RPMI7951 (cell line): ENCODE results near the gene UPK3A. TPM values are rescaled to one million over a fixed set of nuclear protein-coding genes. Genes with fewer than 3 reads are reported as not detected.
"Not testable (repeated sequence)": the region's sequence is repeated elsewhere in the genome, so short reads cannot be mapped to it uniquely, and the experiment has no call there.

Experiments
- DNase-seq: peaks from one replicate; pipeline ENCODE4 v3.0.0-alpha.2; 2012; ENCODE audit warnings: low read depth
- total RNA-seq: library from RNA; depleted of rRNA; stranded (reverse); fragments of >200 nt; shearing (Covaris generic); gene quantifications from 2 replicates; pipeline ENCODE4 v1.2.3, GENCODE V29; 2014

The UPK3A gene
- total RNA-seq, 1 experiment from 2014 or later: not detected

GRCh38 chr22:45281010-45281409 lies 3.7 kb upstream of the UPK3A start:
- DNase-seq: no peak

GRCh38 chr22:45285263-45286058 lies 712 bp downstream of the UPK3A start:
- DNase-seq: no peak

GRCh38 chr22:45286854-45287551 lies 2.3 kb downstream of the UPK3A start:
- DNase-seq: no peak

- DNase-seq: peak; percentile 71
These were observed 5.7 kb downstream of the UPK3A start for GRCh38 chr22:45290410-45290936.

- DNase-seq: no peak
These were observed 6.5 kb downstream of the UPK3A start for GRCh38 chr22:45291061-45291930.

- DNase-seq: no peak
These were observed 7.2 kb downstream of the UPK3A start for GRCh38 chr22:45291931-45292290.

- DNase-seq: no peak
These were observed 8.1 kb downstream of the UPK3A start for GRCh38 chr22:45292731-45293442.

- DNase-seq: no peak
These were observed 9.3 kb downstream of the UPK3A start for GRCh38 chr22:45294030-45294429.

GRCh38 chr22:45295004-45295403 lies 10.3 kb downstream of the UPK3A start:
- not testable (repeated sequence) for DNase-seq

GRCh38 chr22:45295492-45295891 lies 10.7 kb downstream of the UPK3A start:
- no peak for DNase-seq

- DNase-seq: no peak
These were observed 12.0 kb downstream of the UPK3A start for GRCh38 chr22:45296628-45297297.

GRCh38 chr22:45298934-45299505 lies 14.3 kb downstream of the UPK3A start:
- no peak for DNase-seq

- no peak for DNase-seq
These were observed 18.0 kb downstream of the UPK3A start for GRCh38 chr22:45302751-45303150.

GRCh38 chr22:45303181-45303580 lies 18.4 kb downstream of the UPK3A start:
- DNase-seq: no peak

- peak; percentile 27 for DNase-seq
These were observed 20.2 kb downstream of the UPK3A start for GRCh38 chr22:45304971-45305370.

- no peak for DNase-seq
These were observed 20.8 kb downstream of the UPK3A start for GRCh38 chr22:45305456-45306075.

- no peak for DNase-seq
These were observed 21.4 kb downstream of the UPK3A start for GRCh38 chr22:45306139-45306538.

GRCh38 chr22:45308391-45308956 lies 23.7 kb downstream of the UPK3A start:
- DNase-seq: no peak

- no peak for DNase-seq
These were observed 24.2 kb downstream of the UPK3A start for GRCh38 chr22:45308957-45309421.
